Liver (tissue), 3 donors: ENCODE measurements around the gene ZBTB38.

Experiments used
- ATF3 ChIP-seq: IDR thresholded peaks from 2 replicates; pipeline ENCODE4 v1.6.1; 2016; ENCODE audit warnings: antibody characterized with exemption
- EGR1 ChIP-seq, 2 donors: IDR thresholded peaks; 2 replicates each; pipeline ENCODE4 v1.6.1; 2016 to 2018; ENCODE audit warnings: antibody characterized with exemption in 2 of 2, low read depth in 2 of 2
- GABPA ChIP-seq, 2 donors: IDR thresholded peaks in 1 of 2; conservative IDR thresholded peaks in 1 of 2; 2 replicates each; pipeline ENCODE4 v1.6.1; 2016; ENCODE audit warnings: antibody characterized with exemption in 2 of 2, mild to moderate bottlenecking in 1 of 2, moderate library complexity in 1 of 2
- HNF4A ChIP-seq, 2 donors: conservative IDR thresholded peaks; 2 replicates each; pipeline ENCODE4 v1.6.1; 2016; ENCODE audit warnings: antibody characterized with exemption in 2 of 2, mild to moderate bottlenecking in 2 of 2
- JUND ChIP-seq, 2 donors: IDR thresholded peaks; 2 replicates each; pipeline ENCODE4 v1.6.1; 2016; ENCODE audit warnings: antibody characterized with exemption in 2 of 2
- RAD21 ChIP-seq, 2 donors: IDR thresholded peaks; 2 replicates each; pipeline ENCODE4 v1.6.1; 2016; ENCODE audit warnings: antibody characterized with exemption in 2 of 2, mild to moderate bottlenecking in 2 of 2
- RXRA ChIP-seq, 2 donors: IDR thresholded peaks; 2 replicates each; pipeline ENCODE4 v1.6.1; 2017 to 2018; ENCODE audit warnings: antibody characterized with exemption in 2 of 2, mild to moderate bottlenecking in 1 of 2
- SP1 ChIP-seq: IDR thresholded peaks from 2 replicates; pipeline ENCODE4 v1.6.1; 2018; ENCODE audit warnings: antibody characterized with exemption, mild to moderate bottlenecking
- YY1 ChIP-seq: IDR thresholded peaks from 2 replicates; pipeline ENCODE4 v1.6.1; 2016; ENCODE audit warnings: antibody characterized with exemption, mild to moderate bottlenecking
- TF ChIP-seq, protein P1 (sequence below): fragments of 150-350 bp; IDR thresholded peaks from 2 replicates; pipeline ENCODE4 v1.5.1; 2017; ENCODE audit warnings: improper control_type of control experiment, low read depth, low read length; ENCODE audit not compliant: missing input control
- TF ChIP-seq, protein P2 (sequence below): IDR thresholded peaks from 2 replicates; pipeline ENCODE4 v1.6.1; 2016; ENCODE audit warnings: antibody characterized with exemption
- TF ChIP-seq, protein P3 (sequence below): IDR thresholded peaks from 2 replicates; pipeline ENCODE4 v1.6.1; 2016; ENCODE audit warnings: antibody characterized with exemption
- TF ChIP-seq, protein P4 (sequence below): IDR thresholded peaks from 2 replicates; pipeline ENCODE4 v1.6.1; 2016; ENCODE audit warnings: antibody characterized with exemption, mild to moderate bottlenecking
- donor health status: healthy.
- donor health status: healthy.

DNA sequence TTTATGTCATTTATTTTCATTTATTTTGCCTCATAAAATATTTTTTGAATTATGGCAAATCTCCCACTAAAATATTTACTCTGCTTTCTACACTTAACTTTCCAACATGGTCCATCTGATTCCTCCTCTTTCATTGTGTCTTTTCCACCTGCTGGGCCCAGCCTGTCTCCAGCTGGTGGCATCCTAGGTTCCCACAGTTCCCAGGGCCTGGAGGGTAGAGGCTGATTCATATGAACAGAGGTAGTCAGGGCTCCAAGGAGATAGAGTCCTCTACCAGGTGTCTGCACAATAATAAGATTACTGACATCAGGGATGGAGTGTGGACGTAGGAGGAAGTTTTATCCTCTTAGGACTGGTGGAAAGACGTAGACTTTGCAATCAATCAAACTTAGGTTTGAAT is 14.3 kb downstream of the ZBTB38 start:
- TF ChIP-seq, protein P1, sequence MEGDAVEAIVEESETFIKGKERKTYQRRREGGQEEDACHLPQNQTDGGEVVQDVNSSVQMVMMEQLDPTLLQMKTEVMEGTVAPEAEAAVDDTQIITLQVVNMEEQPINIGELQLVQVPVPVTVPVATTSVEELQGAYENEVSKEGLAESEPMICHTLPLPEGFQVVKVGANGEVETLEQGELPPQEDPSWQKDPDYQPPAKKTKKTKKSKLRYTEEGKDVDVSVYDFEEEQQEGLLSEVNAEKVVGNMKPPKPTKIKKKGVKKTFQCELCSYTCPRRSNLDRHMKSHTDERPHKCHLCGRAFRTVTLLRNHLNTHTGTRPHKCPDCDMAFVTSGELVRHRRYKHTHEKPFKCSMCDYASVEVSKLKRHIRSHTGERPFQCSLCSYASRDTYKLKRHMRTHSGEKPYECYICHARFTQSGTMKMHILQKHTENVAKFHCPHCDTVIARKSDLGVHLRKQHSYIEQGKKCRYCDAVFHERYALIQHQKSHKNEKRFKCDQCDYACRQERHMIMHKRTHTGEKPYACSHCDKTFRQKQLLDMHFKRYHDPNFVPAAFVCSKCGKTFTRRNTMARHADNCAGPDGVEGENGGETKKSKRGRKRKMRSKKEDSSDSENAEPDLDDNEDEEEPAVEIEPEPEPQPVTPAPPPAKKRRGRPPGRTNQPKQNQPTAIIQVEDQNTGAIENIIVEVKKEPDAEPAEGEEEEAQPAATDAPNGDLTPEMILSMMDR = no peak
- TF ChIP-seq, protein P2, sequence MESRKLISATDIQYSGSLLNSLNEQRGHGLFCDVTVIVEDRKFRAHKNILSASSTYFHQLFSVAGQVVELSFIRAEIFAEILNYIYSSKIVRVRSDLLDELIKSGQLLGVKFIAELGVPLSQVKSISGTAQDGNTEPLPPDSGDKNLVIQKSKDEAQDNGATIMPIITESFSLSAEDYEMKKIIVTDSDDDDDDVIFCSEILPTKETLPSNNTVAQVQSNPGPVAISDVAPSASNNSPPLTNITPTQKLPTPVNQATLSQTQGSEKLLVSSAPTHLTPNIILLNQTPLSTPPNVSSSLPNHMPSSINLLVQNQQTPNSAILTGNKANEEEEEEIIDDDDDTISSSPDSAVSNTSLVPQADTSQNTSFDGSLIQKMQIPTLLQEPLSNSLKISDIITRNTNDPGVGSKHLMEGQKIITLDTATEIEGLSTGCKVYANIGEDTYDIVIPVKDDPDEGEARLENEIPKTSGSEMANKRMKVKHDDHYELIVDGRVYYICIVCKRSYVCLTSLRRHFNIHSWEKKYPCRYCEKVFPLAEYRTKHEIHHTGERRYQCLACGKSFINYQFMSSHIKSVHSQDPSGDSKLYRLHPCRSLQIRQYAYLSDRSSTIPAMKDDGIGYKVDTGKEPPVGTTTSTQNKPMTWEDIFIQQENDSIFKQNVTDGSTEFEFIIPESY = no peak
- TF ChIP-seq YY1 (no peak), ATF3 (no peak), JUND (IDR thresholded peaks at IDR 0.05) (no peak), EGR1 (IDR thresholded peaks at IDR 0.05; ENCODE audit: low read depth in 2 of 2) (no peak), GABPA (IDR thresholded peaks at IDR 0.05 in 1 of 2, conservative IDR thresholded peaks at IDR 0.05 in 1 of 2) (no peak), SP1 (no peak), RAD21 (IDR thresholded peaks at IDR 0.05) (no peak), HNF4A (conservative IDR thresholded peaks at IDR 0.05) (no peak), RXRA (IDR thresholded peaks at IDR 0.05) (no peak)
- TF ChIP-seq, protein P3, sequence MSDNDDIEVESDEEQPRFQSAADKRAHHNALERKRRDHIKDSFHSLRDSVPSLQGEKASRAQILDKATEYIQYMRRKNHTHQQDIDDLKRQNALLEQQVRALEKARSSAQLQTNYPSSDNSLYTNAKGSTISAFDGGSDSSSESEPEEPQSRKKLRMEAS = no peak
- TF ChIP-seq, protein P4, sequence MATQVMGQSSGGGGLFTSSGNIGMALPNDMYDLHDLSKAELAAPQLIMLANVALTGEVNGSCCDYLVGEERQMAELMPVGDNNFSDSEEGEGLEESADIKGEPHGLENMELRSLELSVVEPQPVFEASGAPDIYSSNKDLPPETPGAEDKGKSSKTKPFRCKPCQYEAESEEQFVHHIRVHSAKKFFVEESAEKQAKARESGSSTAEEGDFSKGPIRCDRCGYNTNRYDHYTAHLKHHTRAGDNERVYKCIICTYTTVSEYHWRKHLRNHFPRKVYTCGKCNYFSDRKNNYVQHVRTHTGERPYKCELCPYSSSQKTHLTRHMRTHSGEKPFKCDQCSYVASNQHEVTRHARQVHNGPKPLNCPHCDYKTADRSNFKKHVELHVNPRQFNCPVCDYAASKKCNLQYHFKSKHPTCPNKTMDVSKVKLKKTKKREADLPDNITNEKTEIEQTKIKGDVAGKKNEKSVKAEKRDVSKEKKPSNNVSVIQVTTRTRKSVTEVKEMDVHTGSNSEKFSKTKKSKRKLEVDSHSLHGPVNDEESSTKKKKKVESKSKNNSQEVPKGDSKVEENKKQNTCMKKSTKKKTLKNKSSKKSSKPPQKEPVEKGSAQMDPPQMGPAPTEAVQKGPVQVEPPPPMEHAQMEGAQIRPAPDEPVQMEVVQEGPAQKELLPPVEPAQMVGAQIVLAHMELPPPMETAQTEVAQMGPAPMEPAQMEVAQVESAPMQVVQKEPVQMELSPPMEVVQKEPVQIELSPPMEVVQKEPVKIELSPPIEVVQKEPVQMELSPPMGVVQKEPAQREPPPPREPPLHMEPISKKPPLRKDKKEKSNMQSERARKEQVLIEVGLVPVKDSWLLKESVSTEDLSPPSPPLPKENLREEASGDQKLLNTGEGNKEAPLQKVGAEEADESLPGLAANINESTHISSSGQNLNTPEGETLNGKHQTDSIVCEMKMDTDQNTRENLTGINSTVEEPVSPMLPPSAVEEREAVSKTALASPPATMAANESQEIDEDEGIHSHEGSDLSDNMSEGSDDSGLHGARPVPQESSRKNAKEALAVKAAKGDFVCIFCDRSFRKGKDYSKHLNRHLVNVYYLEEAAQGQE = no peak
